Mucosa of descending colon (tissue), 3 donors: ENCODE measurements around the gene OSCP1. TPM values are rescaled to one million over a fixed set of nuclear protein-coding genes. Genes with fewer than 3 reads are reported as not detected.
A peak's percentile ranks its signal among the peaks of the same experiment; 100 is the strongest.
"Not testable (repeated sequence)": the region's sequence is repeated elsewhere in the genome, so short reads cannot be mapped to it uniquely, and the experiment has no call there.

ENCODE experiments used
- ATAC-seq: fragments of 200-7000 bp; cut with Tn5 transposase; one replicate; pipeline ENCODE4 v1.9.1; 2020; ENCODE audit warnings: mild to moderate bottlenecking, moderate library complexity
- DNase-seq, 3 donors: peaks; one replicate each; pipeline ENCODE4 v3.0.0-alpha.2; 2020
- H3K36me3 ChIP-seq: fragments of 200-600 bp; one replicate; pipeline ENCODE4 v1.8.0; 2021; ENCODE audit warnings: low read depth, mild to moderate bottlenecking
- H3K4me1 ChIP-seq: fragments of 200-600 bp; one replicate; pipeline ENCODE4 v1.8.0; 2021; ENCODE audit warnings: low read depth, mild to moderate bottlenecking
- H3K4me3 ChIP-seq: fragments of 200-600 bp; one replicate; pipeline ENCODE4 v1.8.0; 2021; ENCODE audit warnings: mild to moderate bottlenecking
- H3K9me3 ChIP-seq: fragments of 200-600 bp; one replicate; pipeline ENCODE4 v1.8.0; 2021; ENCODE audit warnings: mild to moderate bottlenecking
- CTCF ChIP-seq: fragments of 200-600 bp; IDR thresholded peaks from one replicate; pipeline ENCODE4 v1.8.0; 2022; ENCODE audit warnings: antibody characterized with exemption, mild to moderate bottlenecking
- intact Hi-C, 2 donors: fragments of 100-400 bp; cut with DNase I in 1 of 2; cut with micrococcal nuclease in 1 of 2; formaldehyde crosslinking; loops; one replicate each; pipeline versions ENCODE4 v1.11.0 to v1.11.1; 2022; cut with DNase I, micrococcal nuclease
- long read RNA-seq, 2 donors: library from polyadenylated mRNA; unstranded; transcript quantifications; one replicate each; pipeline ENCODE4 v2.0.0, GENCODE V29; 2019 to 2021
- total RNA-seq, 3 donors: library from RNA; stranded (reverse); fragmentation: NEBNext Ultra II Directional in 2 of 3; extraction: Animal tissue kit (Norgen Biotek cat#: 25700) in 2 of 3; gene quantifications; one replicate each; pipeline versions ENCODE4 v1.2.1 to v1.2.4, GENCODE V29; 2021 to 2023
- donor health status: DM: no; HTN: no; CAD: no; lungs with moderate emphysema.
- donor health status: DM: no; HTN: no; CAD: no.
- donor health status: DM: no; HTN: yes; CAD: no.

The OSCP1 gene, protein sequence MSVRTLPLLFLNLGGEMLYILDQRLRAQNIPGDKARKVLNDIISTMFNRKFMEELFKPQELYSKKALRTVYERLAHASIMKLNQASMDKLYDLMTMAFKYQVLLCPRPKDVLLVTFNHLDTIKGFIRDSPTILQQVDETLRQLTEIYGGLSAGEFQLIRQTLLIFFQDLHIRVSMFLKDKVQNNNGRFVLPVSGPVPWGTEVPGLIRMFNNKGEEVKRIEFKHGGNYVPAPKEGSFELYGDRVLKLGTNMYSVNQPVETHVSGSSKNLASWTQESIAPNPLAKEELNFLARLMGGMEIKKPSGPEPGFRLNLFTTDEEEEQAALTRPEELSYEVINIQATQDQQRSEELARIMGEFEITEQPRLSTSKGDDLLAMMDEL
- total RNA-seq: 1 to 10 TPM; 2.5 to 8.4 (median 3.7) TPM
- long read RNA-seq, donor 1, transcript OSCP1-201 (10 exons, 1,455 nt): major isoform, 8 of 9 reads
- long read RNA-seq, donor 1, partial matches to known transcripts: 0 of 9 reads
- long read RNA-seq, donor 1, other reads (novel, unspliced or antisense): 0 of 9 reads
- long read RNA-seq, donor 2, partial matches to known transcripts: 1 of 7 reads
- long read RNA-seq, donor 2, other reads (novel, unspliced or antisense): 0 of 7 reads

- Histone ChIP-seq H3K9me3 (no peaks in the 10 kb centered on the region), H3K4me3 (peak within 1 kb of the TSS; percentile 36), H3K36me3 (peaks cover 2% of the 10 kb centered on the region), H3K4me1 (no peaks in the 10 kb centered on the region)
- intact Hi-C loops: no loop called here
- peak; percentile 96 for DNase-seq
- peak; percentile 99 for ATAC-seq
- no peak for TF ChIP-seq CTCF
Measured at GRCh38 chr1:36450270-36450918, at the start of gene OSCP1. Gene OSCP1 (minus strand): TSS chr1:36450451. CDS start chr1:36450369, 82 bp downstream.

- intact Hi-C loops: no loop called here
- DNase-seq: no peak
Measured at GRCh38 chr1:36497207-36497606, 47.0 kb upstream of the OSCP1 start.

DNA sequence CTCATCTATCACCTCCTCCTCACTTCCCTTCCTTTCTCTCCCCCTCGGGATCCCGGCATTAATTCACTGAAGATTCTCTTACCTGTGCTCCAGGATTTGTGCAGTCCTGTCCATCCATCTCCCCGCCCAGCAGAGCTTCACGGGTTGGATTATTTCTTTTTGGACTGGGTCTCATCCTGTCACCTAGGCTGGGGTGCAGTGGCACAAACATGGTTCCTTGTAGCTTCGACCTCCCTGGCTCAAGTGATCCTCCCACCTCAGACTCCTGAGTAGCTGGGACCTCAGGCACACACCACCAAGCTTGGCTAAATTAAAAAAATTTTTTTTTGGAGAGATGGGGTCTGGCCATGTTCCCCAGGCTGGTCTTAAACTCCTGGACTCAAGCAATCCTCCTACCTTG lies 44.7 kb upstream of the OSCP1 start:
- no peak for TF ChIP-seq CTCF
- ATAC-seq (no peak), DNase-seq (no peak)
- intact Hi-C loops: no loop called here
- Histone ChIP-seq H3K36me3 (no peaks in the 10 kb centered on the region), H3K9me3 (no peaks in the 10 kb centered on the region), H3K4me1 (no peaks in the 10 kb centered on the region), H3K4me3 (no peak overlapping the region)

More at GRCh38 chr1:36497207-36497606, 47.0 kb upstream of the OSCP1 start:
- H3K9me3 ChIP-seq: no peaks in the 10 kb centered on the region
- no peak for ATAC-seq
- no peak overlapping the region for H3K4me3 ChIP-seq
- no peaks in the 10 kb centered on the region for H3K4me1 ChIP-seq
- TF ChIP-seq CTCF: no peak
- H3K36me3 ChIP-seq: no peaks in the 10 kb centered on the region

DNA sequence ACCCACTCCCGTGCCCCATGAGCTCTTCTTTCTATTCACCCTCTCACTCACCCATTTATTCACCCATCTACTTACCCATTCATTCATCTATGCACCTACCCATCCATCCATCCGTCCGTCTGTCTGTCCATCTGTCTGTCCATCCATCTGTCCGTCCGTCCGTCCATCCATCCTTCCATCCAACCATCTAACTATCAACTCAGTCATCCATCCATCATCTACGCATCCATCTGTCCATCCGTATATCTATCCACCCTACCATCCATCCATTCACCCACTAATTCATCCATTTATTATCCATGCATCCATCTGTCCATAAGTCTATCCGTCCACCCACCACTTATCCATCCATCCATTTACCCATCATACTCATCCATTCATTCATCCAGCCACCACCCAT lies 43.3 kb upstream of the OSCP1 start:
- ATAC-seq: no peak
- TF ChIP-seq CTCF: no peak
- H3K4me3 ChIP-seq: no peak overlapping the region
- H3K36me3 ChIP-seq: no peaks in the 10 kb centered on the region
- intact Hi-C loops: no loop called here
- no peaks in the 10 kb centered on the region for H3K4me1 ChIP-seq
- no peak for DNase-seq
- no peaks in the 10 kb centered on the region for H3K9me3 ChIP-seq

DNA sequence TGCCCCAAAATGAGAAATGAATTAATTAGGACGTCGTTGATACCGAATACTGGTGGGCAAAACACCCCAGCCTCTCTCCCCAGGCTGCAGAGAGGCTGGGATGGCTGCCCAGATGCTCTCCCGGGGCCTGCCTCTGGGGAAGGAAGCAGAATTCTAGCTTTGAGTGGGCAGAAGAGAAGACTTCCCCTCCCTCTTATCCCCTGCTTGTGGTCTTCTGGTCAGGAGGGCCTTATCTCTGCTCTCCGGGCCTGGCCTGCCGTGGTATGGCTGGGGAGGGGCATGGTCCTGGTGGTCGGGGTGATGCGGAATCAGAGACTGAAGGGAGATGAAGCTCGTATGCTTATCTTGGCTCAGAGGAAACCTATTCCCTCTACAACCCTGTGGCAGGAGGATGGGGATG lies 42.2 kb upstream of the OSCP1 start:
- ATAC-seq (no peak), DNase-seq (no peak)
- intact Hi-C loops: no loop called here
- H3K9me3 ChIP-seq: no peaks in the 10 kb centered on the region
- no peaks in the 10 kb centered on the region for H3K36me3 ChIP-seq
- no peak overlapping the region for H3K4me3 ChIP-seq
- H3K4me1 ChIP-seq: no peaks in the 10 kb centered on the region
- TF ChIP-seq CTCF: no peak

DNA sequence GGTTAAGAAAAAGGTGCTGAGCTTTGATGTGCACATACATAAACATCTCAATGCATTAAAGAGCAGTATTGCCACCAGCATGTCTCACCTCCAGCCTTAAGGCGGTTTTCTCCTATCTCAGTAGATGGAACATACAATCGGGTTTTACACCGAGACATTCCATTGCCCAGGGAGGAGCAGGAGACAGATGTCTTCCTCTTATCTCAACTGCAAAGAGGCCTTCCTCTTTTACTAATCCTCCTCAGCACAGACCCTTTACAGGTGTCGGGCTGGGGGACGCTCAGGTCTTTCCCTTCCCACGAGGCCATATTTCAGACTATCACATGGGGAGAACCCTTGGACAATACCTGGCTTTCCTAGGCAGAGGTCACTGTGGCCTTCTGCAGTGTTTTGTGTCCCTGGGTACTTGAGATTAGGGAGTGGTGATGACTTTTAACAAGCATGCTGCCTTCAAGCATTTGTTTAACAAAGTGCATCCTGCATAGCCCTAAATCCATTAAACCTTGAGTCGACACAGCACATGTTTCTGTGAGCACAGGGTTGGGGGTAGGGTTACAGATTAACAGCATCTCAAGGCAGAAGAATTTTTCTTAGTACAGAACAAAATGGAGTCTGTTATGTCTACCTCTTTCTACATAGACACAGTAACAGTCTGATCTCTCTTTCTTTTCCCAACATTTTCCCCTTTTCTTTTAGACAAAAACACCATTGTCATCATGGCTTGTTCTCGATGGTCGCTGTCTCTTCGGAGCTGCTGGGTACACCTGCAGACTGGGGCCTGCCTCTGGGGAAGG lies 39.2 kb upstream of the OSCP1 start:
- H3K9me3 ChIP-seq, ATAC-seq, H3K36me3 ChIP-seq, H3K4me1 ChIP-seq, intact Hi-C loops, DNase-seq, H3K4me3 ChIP-seq: not testable (repeated sequence)
